ENCODE results near the gene TTYH2. TPM values are rescaled to one million over a fixed set of nuclear protein-coding genes. Genes with fewer than 3 reads are reported as not detected.

The TTYH2 gene
- total and polyA plus RNA-seq, 2 of the 4 experiments (the other 2 are of a cell fraction), result 2.3 to 6.8 TPM

- H4K8ac ChIP-seq (ENCODE audit: low read depth in 2 of 2, low read length in 2 of 2), result no peak within 1 kb of the TSS
- H2BK20ac ChIP-seq (ENCODE audit: low read depth, low read length), result no peak within 1 kb of the TSS
- no TSS peak for BruUV-seq (replicated peaks)
Observed at GRCh38 chr17:74274060-74274708, 60.8 kb downstream of the TTYH2 start, which contains the start of gene DNAI2. DNAI2 (plus strand) TSS chr17:74274234; CDS start chr17:74281818, 7,584 bp downstream.

More at GRCh38 chr17:74274060-74274708, 60.8 kb downstream of the TTYH2 start, which contains the start of gene DNAI2:
- no peak within 1 kb of the TSS for H3K4me3 ChIP-seq (ENCODE audit: insufficient read depth, low read depth, low read length)
- no peak within 1 kb of the TSS for H2BK120ac ChIP-seq (ENCODE audit: low read depth, low read length)
- H3K23ac ChIP-seq (ENCODE audit: low read depth, low read length), result no peak within 1 kb of the TSS
- H2BK15ac ChIP-seq (ENCODE audit: low read depth, low read length), result no peak within 1 kb of the TSS
- no peak within 1 kb of the TSS for H3K4ac ChIP-seq (ENCODE audit: low read depth, low read length)
- no peak for DNase-seq
- H3K36me3 ChIP-seq (ENCODE audit: control insufficient read depth, insufficient read depth, low read length), result no peaks in the 10 kb centered on the region
- no peak within 1 kb of the TSS for H2AFZ ChIP-seq (replicated peaks; ENCODE audit: low read length, poor library complexity)
- no peak within 1 kb of the TSS for H4K91ac ChIP-seq (ENCODE audit: insufficient read depth, low read depth, low read length)
- 0% methylated on average over 1 of the region's 33 CpGs; no CpG with 5 or more reads in 1 of the 2 experiments for WGBS, 2 experiments (ENCODE audit: extremely low coverage in 2 of 2, insufficient read length in 1 of 2)
- no peak within 1 kb of the TSS for H3K27ac ChIP-seq (ENCODE audit: insufficient read depth, low read length)
- H2AK5ac ChIP-seq (ENCODE audit: low read depth, low read length), result no peak within 1 kb of the TSS
- no peaks in the 10 kb centered on the region for H3K9me1 ChIP-seq (ENCODE audit: insufficient read depth, low read length)
- H3K14ac ChIP-seq (replicated peaks; ENCODE audit: low read depth, low read length), result no peak within 1 kb of the TSS
- no peak within 1 kb of the TSS for H2AK9ac ChIP-seq (replicated peaks; ENCODE audit: low read depth, low read length, poor library complexity)
- H4K5ac ChIP-seq (ENCODE audit: low read depth, low read length), result no peak within 1 kb of the TSS
- in situ Hi-C loops (cut with MboI; ENCODE audit: low sequenced_read_pairs) (no loop called here), intact Hi-C loops (cut with micrococcal nuclease) (no loop called here), dilution Hi-C loops (cut with HindIII; ENCODE audit: low sequenced_read_pairs, unreplicated experiment) (no loop called here)
- H3K27me3 ChIP-seq (ENCODE audit: control insufficient read depth, insufficient read depth, low read length), result no peaks in the 10 kb centered on the region; the same call in 1 of the 2 replicates
- H3K4me1 ChIP-seq (ENCODE audit: control insufficient read depth, insufficient read depth, low read length), result no peaks in the 10 kb centered on the region
- TF ChIP-seq RCOR1 (IDR thresholded peaks at IDR 0.05; ENCODE audit: insufficient replicate concordance, low read length) (no peak), NFE2L2 (IDR thresholded peaks at IDR 0.05; ENCODE audit: low read depth, low read length) (no peak), SMC3 (IDR thresholded peaks at IDR 0.05; ENCODE audit: low read depth, low read length) (no peak)
- H4K20me1 ChIP-seq (ENCODE audit: insufficient read depth, low read length), result no peaks in the 10 kb centered on the region
- ATAC-seq (ENCODE audit: low read depth), result no peak
- no peaks in the 10 kb centered on the region for H3K79me1 ChIP-seq (ENCODE audit: low read depth in 1 of 2, low read length in 2 of 2)
- H3K56ac ChIP-seq (ENCODE audit: extremely low read depth, insufficient read depth, low read length), result no peak within 1 kb of the TSS
- no peak within 1 kb of the TSS for H3K4me2 ChIP-seq (ENCODE audit: low read depth, low read length)
- H3K9me3 ChIP-seq (ENCODE audit: control insufficient read depth, insufficient read depth, low read length), result no peaks in the 10 kb centered on the region
- H3K18ac ChIP-seq (ENCODE audit: low read depth, low read length), result no peak within 1 kb of the TSS
- POLR2A ChIA-PET (ENCODE audit: unreplicated experiment), result no interaction called here
- CTCF ChIA-PET, result no interaction called here
- no peak within 1 kb of the TSS for H3K9ac ChIP-seq (ENCODE audit: low read depth, low read length)
- H2BK5ac ChIP-seq (ENCODE audit: low read depth, low read length, poor library complexity, severe bottlenecking), result no peak within 1 kb of the TSS
